NCI-H2107 treated with DMSO at 0.1 percent for 48 hours (cell line): ENCODE measurements around the gene ADARB1.

Source experiments
- DNase-seq: peaks from one replicate; lab custom pipeline; 2025; ENCODE audit not compliant: unreplicated experiment; lab: John Stamatoyannopoulos, UW

The ADARB1 gene

GRCh38 chr21:45163413-45164123 lies 89.2 kb downstream of the ADARB1 start:
- no peak for DNase-seq

- no peak for DNase-seq
Observed at GRCh38 chr21:45164124-45164511, 89.7 kb downstream of the ADARB1 start.

DNA sequence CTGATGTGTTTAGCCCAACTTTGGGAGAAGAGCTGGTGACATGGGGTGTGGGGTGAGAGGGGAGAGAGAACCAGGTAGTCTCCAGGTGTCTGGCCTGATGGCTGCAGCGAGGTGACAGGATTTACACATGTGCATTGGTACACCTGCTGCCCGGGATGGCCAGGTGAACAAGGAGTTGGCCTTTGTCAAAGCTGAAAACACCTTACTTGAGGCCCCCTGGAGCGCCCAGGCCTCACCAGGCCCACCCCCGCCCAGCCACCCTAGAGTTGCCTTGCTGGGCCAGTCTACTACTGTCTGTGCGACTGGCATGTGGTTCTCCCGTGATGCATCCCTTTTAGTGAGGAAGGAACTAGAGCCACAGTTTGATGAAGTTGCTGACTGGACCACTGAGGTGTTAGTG lies 90.5 kb downstream of the ADARB1 start:
- no peak for DNase-seq

GRCh38 chr21:45166931-45167330 lies 92.6 kb downstream of the ADARB1 start:
- DNase-seq = no peak

GRCh38 chr21:45167796-45168222 lies 93.4 kb downstream of the ADARB1 start:
- DNase-seq = no peak

DNA sequence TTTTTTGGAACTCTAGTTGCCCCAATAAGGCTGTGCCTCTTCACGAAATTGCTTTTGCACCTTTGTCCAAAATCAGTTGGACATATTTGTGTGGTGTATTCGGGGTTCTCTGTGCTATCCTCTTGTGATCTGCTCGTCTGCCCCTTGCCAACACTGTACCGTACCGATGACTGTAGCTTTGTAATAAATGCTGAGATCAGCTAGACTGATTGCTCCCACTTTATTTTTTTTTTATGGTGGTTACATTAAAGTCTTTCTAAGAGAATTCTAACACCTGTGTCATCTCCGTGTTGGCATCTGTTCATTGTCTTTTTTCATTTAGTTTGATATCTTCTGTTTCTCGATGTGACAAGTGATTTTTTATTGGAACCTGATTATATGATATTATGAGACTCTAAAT lies 94.1 kb downstream of the ADARB1 start:
- DNase-seq = no peak

DNA sequence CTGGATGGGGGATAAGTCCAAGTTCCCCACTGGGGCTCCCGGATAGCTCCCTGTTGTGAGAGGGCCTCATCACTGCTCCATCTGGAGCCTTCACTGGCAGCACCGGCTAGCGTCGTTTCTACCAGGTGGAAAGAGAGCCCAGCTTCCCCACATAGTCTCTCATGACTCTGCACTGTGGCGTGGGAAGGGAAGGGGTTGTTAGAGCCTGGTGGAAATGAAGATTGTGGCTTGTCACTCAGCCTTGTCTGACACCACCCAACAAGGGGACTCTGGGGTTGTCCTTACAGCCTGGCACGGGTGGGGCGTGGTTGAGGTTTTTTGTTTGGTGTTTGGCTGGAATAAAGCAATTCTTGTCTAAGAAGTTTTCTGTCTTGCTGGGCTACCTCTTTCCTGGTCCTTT lies 94.6 kb downstream of the ADARB1 start:
- no peak for DNase-seq

- DNase-seq = no peak
Observed at GRCh38 chr21:45169682-45170081, 95.3 kb downstream of the ADARB1 start.

- DNase-seq = no peak
Observed at GRCh38 chr21:45170987-45171386, 96.6 kb downstream of the ADARB1 start.

DNA sequence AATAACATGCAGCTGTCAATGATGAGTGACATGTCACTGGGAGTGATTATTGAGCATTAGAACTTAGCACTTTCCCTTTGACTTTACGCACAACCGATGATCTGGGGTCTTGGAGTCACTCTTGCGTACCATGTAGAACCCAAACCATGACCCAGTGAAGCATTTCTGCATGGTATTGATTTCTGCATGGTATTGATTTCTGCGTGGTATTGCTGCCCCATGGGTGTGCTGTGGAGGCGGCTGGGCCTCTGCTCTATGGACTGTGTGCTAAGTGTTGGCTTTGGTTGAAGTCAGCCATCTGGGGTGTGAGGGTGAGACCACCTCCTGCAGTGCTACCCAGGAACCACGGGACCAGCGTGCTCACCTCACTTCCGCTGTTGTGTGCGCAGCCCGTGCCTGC lies 98.0 kb downstream of the ADARB1 start:
- DNase-seq = no peak

DNA sequence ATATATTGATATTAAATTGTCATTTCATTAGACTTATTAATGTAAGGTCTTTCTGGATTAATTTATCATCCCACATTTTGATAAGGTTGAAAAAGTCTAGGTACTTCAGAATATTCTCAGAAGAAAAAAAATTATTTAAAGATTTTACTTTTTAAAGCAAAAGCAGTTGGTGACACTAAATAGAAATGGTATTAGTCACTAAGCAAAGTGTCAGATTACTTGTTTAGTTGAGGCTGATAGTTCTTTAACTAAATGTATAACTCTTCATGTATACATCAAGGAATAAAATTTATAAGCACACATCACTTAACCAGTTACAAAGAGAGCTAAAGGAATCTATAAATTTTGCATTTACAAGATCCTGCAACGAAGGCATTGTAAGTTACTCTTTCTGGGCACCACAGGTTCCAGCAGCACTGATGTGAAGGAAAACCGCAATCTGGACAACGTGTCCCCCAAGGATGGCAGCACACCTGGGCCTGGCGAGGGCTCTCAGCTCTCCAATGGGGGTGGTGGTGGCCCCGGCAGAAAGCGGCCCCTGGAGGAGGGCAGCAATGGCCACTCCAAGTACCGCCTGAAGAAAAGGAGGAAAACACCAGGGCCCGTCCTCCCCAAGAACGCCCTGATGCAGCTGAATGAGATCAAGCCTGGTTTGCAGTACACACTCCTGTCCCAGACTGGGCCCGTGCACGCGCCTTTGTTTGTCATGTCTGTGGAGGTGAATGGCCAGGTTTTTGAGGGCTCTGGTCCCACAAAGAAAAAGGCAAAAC lies 101.1 kb downstream of the ADARB1 start:
- DNase-seq = no peak

DNA sequence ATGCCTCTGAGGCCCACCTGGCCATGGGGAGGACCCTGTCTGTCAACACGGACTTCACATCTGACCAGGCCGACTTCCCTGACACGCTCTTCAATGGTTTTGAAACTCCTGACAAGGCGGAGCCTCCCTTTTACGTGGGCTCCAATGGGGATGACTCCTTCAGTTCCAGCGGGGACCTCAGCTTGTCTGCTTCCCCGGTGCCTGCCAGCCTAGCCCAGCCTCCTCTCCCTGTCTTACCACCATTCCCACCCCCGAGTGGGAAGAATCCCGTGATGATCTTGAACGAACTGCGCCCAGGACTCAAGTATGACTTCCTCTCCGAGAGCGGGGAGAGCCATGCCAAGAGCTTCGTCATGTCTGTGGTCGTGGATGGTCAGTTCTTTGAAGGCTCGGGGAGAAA lies 101.8 kb downstream of the ADARB1 start:
- DNase-seq = no peak

GRCh38 chr21:45177039-45177438 lies 102.7 kb downstream of the ADARB1 start:
- no peak for DNase-seq

DNA sequence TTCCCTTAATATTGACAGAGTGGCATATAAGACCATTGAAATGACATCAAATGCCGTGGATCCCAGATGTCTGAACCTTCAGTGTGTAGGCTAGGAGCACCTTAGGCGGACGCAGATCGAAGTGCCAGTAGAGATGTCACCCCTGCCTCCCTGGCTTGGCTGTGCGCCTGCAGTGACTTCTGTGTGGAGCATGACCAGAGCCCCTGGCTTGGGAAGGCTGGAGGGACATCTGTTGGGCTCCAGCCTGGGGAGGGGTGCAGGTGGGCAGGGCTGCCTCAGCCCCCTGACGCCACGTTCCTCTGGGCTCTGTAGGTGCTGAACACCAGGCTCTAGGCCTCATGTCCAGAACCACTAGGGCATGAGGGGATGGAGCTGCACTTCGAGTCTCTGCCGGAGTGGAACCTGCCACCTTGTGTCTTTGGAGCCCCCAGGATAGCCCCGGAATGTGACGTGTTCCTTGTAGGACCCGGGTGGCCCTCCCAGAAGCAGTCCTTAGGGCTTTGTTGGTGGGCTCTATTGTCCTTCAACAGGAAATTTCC lies 103.8 kb downstream of the ADARB1 start:
- DNase-seq = no peak

DNA sequence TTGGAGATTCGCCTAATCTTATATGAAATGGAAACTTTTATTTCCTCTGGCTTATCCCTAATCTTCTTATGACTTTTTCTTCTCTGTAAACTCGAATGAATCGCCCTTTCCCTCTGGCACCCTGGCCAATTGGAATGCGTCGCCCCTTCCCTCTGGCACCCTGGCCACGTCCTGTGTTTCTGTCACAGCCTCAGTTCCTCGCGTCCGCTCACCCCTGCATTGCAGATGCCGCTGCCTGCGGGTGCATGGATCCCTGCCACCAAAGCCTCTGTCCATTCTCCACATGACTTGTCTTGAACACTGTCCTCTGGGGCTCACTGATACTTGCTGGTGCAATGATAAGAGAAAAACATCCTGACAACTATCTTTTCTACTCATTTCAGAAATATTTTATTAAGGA lies 104.6 kb downstream of the ADARB1 start:
- no peak for DNase-seq

GRCh38 chr21:45179568-45180245 lies 105.3 kb downstream of the ADARB1 start:
- DNase-seq = no peak

DNA sequence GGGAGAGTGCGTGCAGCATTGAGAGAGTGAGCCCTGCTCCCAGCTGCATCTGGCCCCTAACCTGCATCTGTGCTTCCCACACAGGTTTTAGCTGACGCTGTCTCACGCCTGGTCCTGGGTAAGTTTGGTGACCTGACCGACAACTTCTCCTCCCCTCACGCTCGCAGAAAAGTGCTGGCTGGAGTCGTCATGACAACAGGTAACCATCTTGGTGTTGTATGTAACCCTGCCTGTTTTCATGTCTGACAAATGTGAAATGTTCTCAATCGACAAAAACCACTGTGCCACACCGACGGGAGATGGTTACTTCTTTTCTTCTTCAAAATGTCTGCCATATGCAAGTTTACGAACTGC lies 105.8 kb downstream of the ADARB1 start:
- no peak for DNase-seq

GRCh38 chr21:45182958-45183357 lies 108.6 kb downstream of the ADARB1 start:
- DNase-seq = no peak

DNA sequence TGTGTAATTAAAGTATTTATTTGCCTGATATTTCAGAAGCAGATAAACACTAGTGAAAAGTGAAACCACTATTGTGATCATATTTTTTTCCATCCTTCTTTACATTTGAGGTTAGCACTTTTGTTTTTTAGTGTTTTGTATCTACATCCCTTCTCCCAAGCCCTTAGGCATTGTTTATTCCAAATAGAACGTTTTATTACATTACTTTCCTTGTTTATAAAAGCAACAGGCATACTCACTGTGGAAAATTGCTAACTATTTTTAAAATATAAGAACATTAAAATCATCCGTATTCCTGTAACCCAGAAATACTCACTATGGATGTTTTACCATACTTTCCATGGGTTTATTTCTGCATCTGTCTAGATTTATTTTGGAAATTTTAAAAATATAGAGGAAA lies 109.5 kb downstream of the ADARB1 start:
- DNase-seq = no peak

DNA sequence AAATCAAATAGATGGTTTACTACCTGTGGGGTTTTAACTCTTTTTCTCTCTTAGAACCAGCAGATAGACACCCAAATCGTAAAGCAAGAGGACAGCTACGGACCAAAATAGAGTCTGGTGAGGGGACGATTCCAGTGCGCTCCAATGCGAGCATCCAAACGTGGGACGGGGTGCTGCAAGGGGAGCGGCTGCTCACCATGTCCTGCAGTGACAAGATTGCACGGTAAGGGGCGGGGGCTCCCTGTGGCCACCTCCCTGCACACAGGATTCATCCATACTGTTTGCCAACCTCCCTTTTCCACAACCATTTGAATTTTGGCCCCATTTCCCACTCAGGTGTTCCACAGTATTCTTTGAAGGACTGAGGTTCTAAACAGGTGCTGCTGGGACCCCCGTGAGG lies 110.5 kb downstream of the ADARB1 start:
- no peak for DNase-seq

GRCh38 chr21:45186709-45187108 lies 112.3 kb downstream of the ADARB1 start:
- no peak for DNase-seq

- no peak for DNase-seq
Observed at GRCh38 chr21:45187646-45188045, 113.3 kb downstream of the ADARB1 start.
